ENCODE results near the gene PLXDC1. TPM values are rescaled to one million over a fixed set of nuclear protein-coding genes. Genes with fewer than 3 reads are reported as not detected.

PLXDC1 gene
- total and polyA plus RNA-seq, 2 of the 8 experiments (the other 6 are each of a cell fraction or from before 2014, with no cell fraction given): 4.1 to 14.6 TPM

DNA sequence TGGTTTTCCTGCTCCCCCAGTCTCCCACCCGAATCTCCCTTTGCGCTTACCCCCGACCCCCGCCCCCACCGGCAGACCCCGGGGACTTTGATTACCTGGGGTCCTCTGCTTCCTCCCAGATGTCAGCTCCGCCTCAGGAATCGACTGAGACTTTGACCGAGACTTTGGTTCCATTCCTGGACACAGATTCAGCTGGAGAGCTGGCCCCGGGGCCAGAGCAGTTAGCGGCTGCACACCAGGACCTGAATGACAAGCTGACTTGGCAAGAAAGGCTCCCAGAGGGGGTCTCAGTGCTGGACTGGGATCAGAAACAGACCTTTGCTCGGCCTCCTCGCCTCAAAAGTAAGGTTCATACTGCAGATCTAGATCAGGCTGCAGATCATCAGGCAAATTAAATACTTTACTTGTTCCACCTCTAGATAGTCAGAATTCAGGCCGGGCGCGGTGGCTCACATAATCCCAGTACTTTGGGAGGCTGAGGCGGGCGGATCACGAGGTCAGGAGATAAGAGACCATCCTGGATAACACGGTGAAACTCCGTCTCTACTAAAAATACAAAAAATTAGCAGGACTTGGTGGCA is 123.9 kb downstream of the PLXDC1 start:
- H4K91ac ChIP-seq (replicated peaks; ENCODE audit: insufficient read length, low read length): no peak overlapping the region
- POLR2A ChIA-PET (ENCODE audit: partially characterized antibody): interaction anchor here (1.6 kb wide), 1 partner anchor 9 kb away, joined by 3 read pairs; no protein-coding TSS in a partner anchor
- H2BK5ac ChIP-seq (ENCODE audit: low read depth, low read length): no peak overlapping the region
- H3K9me3 ChIP-seq (ENCODE audit: insufficient read depth in 2 of 2, low read depth in 1 of 2, low read length in 1 of 2): peaks cover 0 to 3% of the 10 kb centered on the region in 2 experiments; a peak in 1 of 4 replicates
- H2BK20ac ChIP-seq (ENCODE audit: low read length): no peak overlapping the region
- H4K5ac ChIP-seq (ENCODE audit: insufficient read length, low read depth, low read length): no peak overlapping the region
- H3K4me1 ChIP-seq (replicated peaks in 1 of 4; ENCODE audit: control insufficient read depth in 3 of 4, insufficient read depth in 4 of 4, low read length in 3 of 4): no peaks in the 10 kb centered on the region; a peak in 1 of 7 replicates
- H3K56ac ChIP-seq (replicated peaks; ENCODE audit: insufficient read length, low read depth, low read length): no peak overlapping the region
- peak overlapping the region; percentile 59 to 66 for H3K4me2 ChIP-seq (ENCODE audit: insufficient read depth in 1 of 2, low read depth in 2 of 2, low read length in 2 of 2)
- no peaks in the 10 kb centered on the region for H3K79me1 ChIP-seq (ENCODE audit: low read depth, low read length)
- no peak overlapping the region for H3K23ac ChIP-seq (ENCODE audit: insufficient read length)
- H2AK5ac ChIP-seq (ENCODE audit: low read depth, low read length): no peak overlapping the region
- no peak overlapping the region for H3K27ac ChIP-seq (ENCODE audit: low read depth, low read length)
- peaks cover 5% of the 10 kb centered on the region; the same call in 1 of the 2 replicates for H3K23me2 ChIP-seq (ENCODE audit: low read depth, low read length)
- H3K79me2 ChIP-seq (ENCODE audit: control insufficient read depth in 1 of 2, insufficient read depth in 2 of 2, low read length in 2 of 2): no peaks in the 10 kb centered on the region
- no peak overlapping the region for H3K14ac ChIP-seq (ENCODE audit: insufficient read length)
- DNase-seq (ENCODE audit: low read depth in 1 of 2, low spot score in 2 of 2): no peak
- H2BK120ac ChIP-seq (replicated peaks; ENCODE audit: low read depth, low read length): no peak overlapping the region
- no peak for FAIRE-seq
- no peak overlapping the region for H2BK12ac ChIP-seq (ENCODE audit: low read depth, low read length)
- no peak overlapping the region for H2AFZ ChIP-seq (ENCODE audit: low read length)
- no peak overlapping the region for H3K9ac ChIP-seq (replicated peaks in 1 of 4; ENCODE audit: extremely low read depth in 1 of 4, low read depth in 3 of 4, low read length in 3 of 4)
- no peaks in the 10 kb centered on the region for H4K20me1 ChIP-seq (replicated peaks in 1 of 2; ENCODE audit: control insufficient read depth in 1 of 2, insufficient read depth in 2 of 2, low read length in 2 of 2)
- CTCF ChIA-PET (ENCODE audit: partially characterized antibody): interaction anchor here (1.4 to 3.3 kb wide), 4 partner anchors 9 to 44 kb away, joined by 3 to 16 read pairs (median 8); no protein-coding TSS in a partner anchor
- no peak overlapping the region for H3K18ac ChIP-seq (ENCODE audit: extremely low read depth, low read length)
- H3K4ac ChIP-seq (replicated peaks; ENCODE audit: insufficient read length, low read depth, low read length): no peak overlapping the region
- WGBS, 2 experiments (ENCODE audit: extremely low coverage in 1 of 2, insufficient coverage in 1 of 2, insufficient read length in 1 of 2, insufficient replicate concordance in 2 of 2, low coverage in 1 of 2, low lambda C conversion rate in 2 of 2, missing lambda C conversion rate in 1 of 2): 77% methylated on average over 16 of the region's 21 CpGs; no CpG with 5 or more reads in 1 of the 2 experiments
- no peak for TF ChIP-seq ASH2L (IDR thresholded peaks at IDR 0.05; ENCODE audit: low read length)
- H3K27me3 ChIP-seq (replicated peaks in 1 of 4; ENCODE audit: control insufficient read depth in 3 of 4, extremely low read depth in 1 of 4, insufficient read depth in 3 of 4, low read length in 3 of 4): peaks cover 0 to 4% (median 2%) of the 10 kb centered on the region in 4 experiments; a peak in 5 of 7 replicates
- no peak overlapping the region for H4K8ac ChIP-seq (ENCODE audit: extremely low read depth, insufficient read depth, low read length)
- peak overlapping the region; percentile 16 to 60 (median 38); a peak in 6 of 8 replicates for H3K4me3 ChIP-seq (ENCODE audit: extremely low read depth in 1 of 4, insufficient read depth in 2 of 4, low read depth in 3 of 4, low read length in 4 of 4)
- no peak overlapping the region for H2BK15ac ChIP-seq (ENCODE audit: low read length)
- H3K36me3 ChIP-seq (ENCODE audit: control insufficient read depth in 2 of 4, insufficient read depth in 4 of 4, low read length in 3 of 4): no peaks in the 10 kb centered on the region

Measured in H1 (cell line).